Gastroesophageal sphincter (tissue), 4 donors: Measurements from ENCODE around the gene PABPN1. TPM values are rescaled to one million over a fixed set of nuclear protein-coding genes. Genes with fewer than 3 reads are reported as not detected.

Experiments
- ATAC-seq: fragments of 150-250 bp; one replicate; pipeline ENCODE4 v1.9.1; 2016; ENCODE audit warnings: mild to moderate bottlenecking, moderate library complexity
- H3K27ac ChIP-seq, 4 donors: fragments of 200-600 bp; sonication (generic) in 3 of 4; 1 replicate in 3 of 4; 2 replicates in 1 of 4; pipeline ENCODE4 v1.5.1; 2016 to 2019
- H3K27me3 ChIP-seq: fragments of 200-600 bp; sonication (generic); one replicate; pipeline ENCODE4 v1.5.1; 2019
- H3K36me3 ChIP-seq, 2 donors: fragments of 200-600 bp; sonication (generic); one replicate each; pipeline ENCODE4 v1.5.1; 2019; ENCODE audit warnings: control low read depth in 1 of 2
- H3K4me1 ChIP-seq, 3 donors: fragments of 200-600 bp; sonication (generic); 1 replicate in 2 of 3; 2 replicates in 1 of 3; pipeline ENCODE4 v1.5.1; 2016 to 2019; ENCODE audit warnings: control low read depth in 2 of 3
- H3K4me3 ChIP-seq, 2 donors: fragments of 200-600 bp; sonication (generic); one replicate each; pipeline ENCODE4 v1.5.1; 2019; ENCODE audit warnings: mild to moderate bottlenecking in 1 of 2, moderate library complexity in 1 of 2
- H3K9me3 ChIP-seq, 3 donors: fragments of 200-600 bp; sonication (generic); one replicate each; pipeline ENCODE4 v1.5.1; 2017 to 2019; ENCODE audit warnings: control low read depth in 2 of 3
- CTCF ChIP-seq, 4 experiments: fragments of 200-600 bp in 2 of 4; fragments of 450-650 bp in 2 of 4; sonication (generic) in 1 of 4; IDR thresholded peaks; one replicate each; pipeline ENCODE4 v1.5.1; 2017 to 2019; ENCODE audit warnings: antibody characterized with exemption in 4 of 4, mild to moderate bottlenecking in 2 of 4, moderate library complexity in 2 of 4
- EP300 ChIP-seq: sonication (generic); formaldehyde crosslinking; IDR thresholded peaks from one replicate; pipeline ENCODE4 v1.6.1; 2017; ENCODE audit warnings: antibody characterized with exemption, mild to moderate bottlenecking
- POLR2A ChIP-seq, 2 donors: fragments of 450-650 bp; IDR thresholded peaks; one replicate each; pipeline ENCODE4 v1.6.1; 2017; ENCODE audit warnings: antibody characterized with exemption in 2 of 2, mild to moderate bottlenecking in 2 of 2, moderate library complexity in 1 of 2
- POLR2AphosphoS5 ChIP-seq: sonication (generic); formaldehyde crosslinking; IDR thresholded peaks from one replicate; pipeline ENCODE4 v1.6.1; 2017; ENCODE audit warnings: antibody characterized with exemption
- WGBS, 2 donors: methylation state at CpG; one replicate each; pipeline ENCODE4 v1.1.5; 2018; ENCODE audit warnings: low coverage in 1 of 2; 5-methylcytosine and 5-hydroxymethylcytosine counted together
- total RNA-seq, 4 donors: library from RNA; depleted of rRNA; stranded (reverse); fragments of >200 nt; gene quantifications; one replicate each; pipeline ENCODE4 v1.1.0, GENCODE V29; 2016

The PABPN1 gene
- total RNA-seq, 4 donors from 2014 or later: 56.3 to 59.8 (median 57.5) TPM

GRCh38 chr14:23356662-23357061, 35.4 kb downstream of the PABPN1 start:
- Histone ChIP-seq H3K36me3 (peaks cover 0 to 45% of the 10 kb centered on the region in 2 donors), H3K4me3 (no peak overlapping the region), H3K4me1 (peaks cover 0 to 50% (median 5%) of the 10 kb centered on the region in 3 donors), H3K27ac (no peak overlapping the region), H3K9me3 (no peaks in the 10 kb centered on the region), H3K27me3 (no peaks in the 10 kb centered on the region)
- no peak for ATAC-seq
- TF ChIP-seq CTCF (IDR thresholded peaks at IDR 0.05): no peak
- TF ChIP-seq POLR2AphosphoS5: no peak
- TF ChIP-seq EP300: no peak
- TF ChIP-seq POLR2A (IDR thresholded peaks at IDR 0.05): no peak
- WGBS, 2 donors: no CpG with 5 or more reads among the region's 4 CpGs

- TF ChIP-seq POLR2A (IDR thresholded peaks at IDR 0.05): no peak
- TF ChIP-seq CTCF (IDR thresholded peaks at IDR 0.05): no peak
- TF ChIP-seq EP300: no peak
- TF ChIP-seq POLR2AphosphoS5: no peak
- H3K4me1 ChIP-seq: peaks cover 0 to 50% (median under 1%) of the 10 kb centered on the region in 3 donors
Observed at GRCh38 chr14:23357261-23357660, 36.0 kb downstream of the PABPN1 start.

GRCh38 chr14:23358042-23358441, 36.8 kb downstream of the PABPN1 start:
- peaks cover 0 to 45% of the 10 kb centered on the region in 2 donors for H3K36me3 ChIP-seq
- H3K4me1 ChIP-seq: peaks cover 0 to 51% (median under 1%) of the 10 kb centered on the region in 3 donors
- no peak overlapping the region for H3K4me3 ChIP-seq
- WGBS, 2 donors: 67 to 100% methylated on average over 1 to 3 of the region's 3 CpGs
- H3K27ac ChIP-seq: peak overlapping the region in 2 of 4 donors; percentile 33 to 63
- no peak for ATAC-seq
- no peaks in the 10 kb centered on the region for H3K9me3 ChIP-seq
- H3K27me3 ChIP-seq: no peaks in the 10 kb centered on the region
- no peak for TF ChIP-seq POLR2AphosphoS5
- no peak for TF ChIP-seq EP300
- no peak for TF ChIP-seq CTCF (IDR thresholded peaks at IDR 0.05)
- no peak for TF ChIP-seq POLR2A (IDR thresholded peaks at IDR 0.05)

More at GRCh38 chr14:23357261-23357660, 36.0 kb downstream of the PABPN1 start:
- Histone ChIP-seq H3K9me3 (no peaks in the 10 kb centered on the region), H3K36me3 (peaks cover 0 to 45% of the 10 kb centered on the region in 2 donors), H3K27me3 (no peaks in the 10 kb centered on the region), H3K27ac (peak overlapping the region in 1 of 4 donors; percentile 14), H3K4me3 (no peak overlapping the region)
- 63 to 100% methylated on average over 1 to 2 of the region's 8 CpGs for WGBS, 2 donors
- no peak for ATAC-seq

- peaks cover 0 to 54% (median 6%) of the 10 kb centered on the region in 3 donors for H3K4me1 ChIP-seq
- no peak overlapping the region for H3K4me3 ChIP-seq
- 40 to 50% methylated on average over 1 to 3 of the region's 12 CpGs for WGBS, 2 donors
- peaks cover 0 to 45% of the 10 kb centered on the region in 2 donors for H3K36me3 ChIP-seq
- peak overlapping the region in 3 of 4 donors; percentile 33 to 63 (median 63) for H3K27ac ChIP-seq
- H3K9me3 ChIP-seq: no peaks in the 10 kb centered on the region
- TF ChIP-seq CTCF (IDR thresholded peaks at IDR 0.05) (no peak), EP300 (no peak), POLR2AphosphoS5 (no peak), POLR2A (IDR thresholded peaks at IDR 0.05) (no peak)
- ATAC-seq: no peak
- H3K27me3 ChIP-seq: no peaks in the 10 kb centered on the region
Observed at GRCh38 chr14:23358553-23359166, 37.4 kb downstream of the PABPN1 start.

- peaks cover 0 to 45% of the 10 kb centered on the region in 2 donors for H3K36me3 ChIP-seq
- no peak for ATAC-seq
- H3K9me3 ChIP-seq: no peaks in the 10 kb centered on the region
- WGBS, 2 donors: no CpG with 5 or more reads among the region's 11 CpGs
- peaks cover 0 to 59% (median 11%) of the 10 kb centered on the region in 3 donors for H3K4me1 ChIP-seq
- peak overlapping the region in 3 of 4 donors; percentile 33 to 63 (median 63) for H3K27ac ChIP-seq
- H3K4me3 ChIP-seq: no peak overlapping the region
- H3K27me3 ChIP-seq: no peaks in the 10 kb centered on the region
- no peak for TF ChIP-seq POLR2A (IDR thresholded peaks at IDR 0.05)
- no peak for TF ChIP-seq EP300
Observed at GRCh38 chr14:23359167-23359626, 37.9 kb downstream of the PABPN1 start.
